ENCODE measurements around the gene CTNND1.
"Not testable (repeated sequence)": the region's sequence is repeated elsewhere in the genome, so short reads cannot be mapped to it uniquely, and the experiment has no call there.

CTNND1 gene

GRCh38 chr11:57815877-57816276, 54.3 kb downstream of the CTNND1 start:
- Histone ChIP-seq H3K27ac (ENCODE audit: low read depth, low read length) (no peak overlapping the region), H3K27me3 (ENCODE audit: control insufficient read depth, insufficient read depth, low read length) (no peaks in the 10 kb centered on the region), H3K4me1 (ENCODE audit: control insufficient read depth, insufficient read depth, low read length) (no peaks in the 10 kb centered on the region), H3K9ac (ENCODE audit: low read length) (no peak overlapping the region), H3K4me3 (ENCODE audit: low read depth, low read length) (no peak overlapping the region), H3K9me3 (ENCODE audit: control insufficient read depth, insufficient read depth, low read depth, low read length) (no peaks in the 10 kb centered on the region), H3K36me3 (ENCODE audit: control insufficient read depth, insufficient read depth, low read length) (peaks cover 76% of the 10 kb centered on the region)

- Histone ChIP-seq H3K9ac (ENCODE audit: low read length) (no peak overlapping the region), H3K4me1 (ENCODE audit: control insufficient read depth, insufficient read depth, low read length) (no peaks in the 10 kb centered on the region), H3K27me3 (ENCODE audit: control insufficient read depth, insufficient read depth, low read length) (no peaks in the 10 kb centered on the region), H3K27ac (ENCODE audit: low read depth, low read length) (no peak overlapping the region), H3K9me3 (ENCODE audit: control insufficient read depth, insufficient read depth, low read depth, low read length) (no peaks in the 10 kb centered on the region), H3K36me3 (ENCODE audit: control insufficient read depth, insufficient read depth, low read length) (peaks cover 47% of the 10 kb centered on the region), H3K4me3 (ENCODE audit: low read depth, low read length) (no peak overlapping the region)
These were observed 57.2 kb downstream of the CTNND1 start for GRCh38 chr11:57818812-57819211.

GRCh38 chr11:57819252-57819979, 57.8 kb downstream of the CTNND1 start:
- Histone ChIP-seq H3K9ac (ENCODE audit: low read length) (no peak overlapping the region), H3K27ac (ENCODE audit: low read depth, low read length) (no peak overlapping the region), H3K36me3 (ENCODE audit: control insufficient read depth, insufficient read depth, low read length) (peaks cover 41% of the 10 kb centered on the region), H3K27me3 (ENCODE audit: control insufficient read depth, insufficient read depth, low read length) (no peaks in the 10 kb centered on the region), H3K4me3 (ENCODE audit: low read depth, low read length) (no peak overlapping the region), H3K4me1 (ENCODE audit: control insufficient read depth, insufficient read depth, low read length) (no peaks in the 10 kb centered on the region), H3K9me3 (ENCODE audit: control insufficient read depth, insufficient read depth, low read depth, low read length) (no peaks in the 10 kb centered on the region)

- Histone ChIP-seq H3K27me3 (ENCODE audit: control insufficient read depth, insufficient read depth, low read length) (no peaks in the 10 kb centered on the region), H3K4me1 (ENCODE audit: control insufficient read depth, insufficient read depth, low read length) (no peaks in the 10 kb centered on the region), H3K9ac (ENCODE audit: low read length) (no peak overlapping the region), H3K4me3 (ENCODE audit: low read depth, low read length) (no peak overlapping the region), H3K27ac (ENCODE audit: low read depth, low read length) (no peak overlapping the region), H3K36me3 (ENCODE audit: control insufficient read depth, insufficient read depth, low read length) (0 out of 2 replicates have a peak, but pooled peaks cover 1% of the 10 kb centered on the region), H3K9me3 (ENCODE audit: control insufficient read depth, insufficient read depth, low read depth, low read length) (no peaks in the 10 kb centered on the region)
These were observed 62.3 kb downstream of the CTNND1 start for GRCh38 chr11:57823859-57824258.

- no peaks in the 10 kb centered on the region for H3K4me1 ChIP-seq (ENCODE audit: control insufficient read depth, insufficient read depth, low read length)
- no peak overlapping the region for H3K27ac ChIP-seq (ENCODE audit: low read depth, low read length)
These were observed 73.2 kb downstream of the CTNND1 start for GRCh38 chr11:57834852-57835251.

GRCh38 chr11:57838609-57839008, 77.0 kb downstream of the CTNND1 start:
- not testable (repeated sequence) for H3K27me3 ChIP-seq (ENCODE audit: control insufficient read depth, insufficient read depth, low read length); H3K36me3 ChIP-seq (ENCODE audit: control insufficient read depth, insufficient read depth, low read length); H3K9ac ChIP-seq (ENCODE audit: low read length); H3K4me3 ChIP-seq (ENCODE audit: low read depth, low read length); H3K9me3 ChIP-seq (ENCODE audit: control insufficient read depth, insufficient read depth, low read depth, low read length); H3K27ac ChIP-seq (ENCODE audit: low read depth, low read length); H3K4me1 ChIP-seq (ENCODE audit: control insufficient read depth, insufficient read depth, low read length)

More at GRCh38 chr11:57834852-57835251, 73.2 kb downstream of the CTNND1 start:
- no peak overlapping the region for H3K4me3 ChIP-seq (ENCODE audit: low read depth, low read length)
- no peaks in the 10 kb centered on the region for H3K27me3 ChIP-seq (ENCODE audit: control insufficient read depth, insufficient read depth, low read length)
- no peaks in the 10 kb centered on the region for H3K9me3 ChIP-seq (ENCODE audit: control insufficient read depth, insufficient read depth, low read depth, low read length)
- H3K36me3 ChIP-seq (ENCODE audit: control insufficient read depth, insufficient read depth, low read length): no peaks in the 10 kb centered on the region
- no peak overlapping the region for H3K9ac ChIP-seq (ENCODE audit: low read length)

GRCh38 chr11:57842873-57843272, 81.3 kb downstream of the CTNND1 start:
- no peak overlapping the region for H3K4me3 ChIP-seq (ENCODE audit: low read depth, low read length)

GRCh38 chr11:57867966-57868365, 106.4 kb downstream of the CTNND1 start:
- Histone ChIP-seq H3K4me1 (ENCODE audit: control insufficient read depth, insufficient read depth, low read length) (peaks cover 25% of the 10 kb centered on the region), H3K36me3 (ENCODE audit: control insufficient read depth, insufficient read depth, low read length) (no peaks in the 10 kb centered on the region), H3K27ac (ENCODE audit: low read depth, low read length) (peak overlapping the region; percentile 84), H3K27me3 (ENCODE audit: control insufficient read depth, insufficient read depth, low read length) (no peaks in the 10 kb centered on the region), H3K4me3 (ENCODE audit: low read depth, low read length) (no peak overlapping the region), H3K9me3 (ENCODE audit: control insufficient read depth, insufficient read depth, low read depth, low read length) (no peaks in the 10 kb centered on the region), H3K9ac (ENCODE audit: low read length) (peak overlapping the region; percentile 65)

More at GRCh38 chr11:57842873-57843272, 81.3 kb downstream of the CTNND1 start:
- Histone ChIP-seq H3K36me3 (ENCODE audit: control insufficient read depth, insufficient read depth, low read length) (no peaks in the 10 kb centered on the region), H3K9me3 (ENCODE audit: control insufficient read depth, insufficient read depth, low read depth, low read length) (no peaks in the 10 kb centered on the region), H3K9ac (ENCODE audit: low read length) (no peak overlapping the region), H3K4me1 (ENCODE audit: control insufficient read depth, insufficient read depth, low read length) (no peaks in the 10 kb centered on the region; the same call in 1 of the 2 replicates), H3K27me3 (ENCODE audit: control insufficient read depth, insufficient read depth, low read length) (no peaks in the 10 kb centered on the region), H3K27ac (ENCODE audit: low read depth, low read length) (no peak overlapping the region)

- Histone ChIP-seq H3K36me3 (ENCODE audit: control insufficient read depth, insufficient read depth, low read length) (no peaks in the 10 kb centered on the region), H3K4me3 (ENCODE audit: low read depth, low read length) (peak overlapping the region; percentile 24; the same call in 1 of the 2 replicates), H3K27ac (ENCODE audit: low read depth, low read length) (peak overlapping the region; percentile 84)
These were observed 106.9 kb downstream of the CTNND1 start for GRCh38 chr11:57868491-57868890.

More at GRCh38 chr11:57868491-57868890, 106.9 kb downstream of the CTNND1 start:
- Histone ChIP-seq H3K27me3 (ENCODE audit: control insufficient read depth, insufficient read depth, low read length) (no peaks in the 10 kb centered on the region), H3K9me3 (ENCODE audit: control insufficient read depth, insufficient read depth, low read depth, low read length) (no peaks in the 10 kb centered on the region), H3K9ac (ENCODE audit: low read length) (peak overlapping the region; percentile 65), H3K4me1 (ENCODE audit: control insufficient read depth, insufficient read depth, low read length) (peaks cover 25% of the 10 kb centered on the region)

Data from HUES6 (cell line).